ENCODE data around the gene DERL3.

Gene DERL3

GRCh38 chr22:23828800-23829680, 9.8 kb downstream of the DERL3 start:
- DNase-seq: no peak

- DNase-seq: no peak
Measured at GRCh38 chr22:23827351-23827995, 11.3 kb downstream of the DERL3 start.

GRCh38 chr22:23826510-23827350, 12.1 kb downstream of the DERL3 start:
- no peak for DNase-seq

- no peak for DNase-seq
Measured at GRCh38 chr22:23825246-23825905, 13.4 kb downstream of the DERL3 start.

GRCh38 chr22:23824476-23825245, 14.1 kb downstream of the DERL3 start:
- no peak for DNase-seq

DNA sequence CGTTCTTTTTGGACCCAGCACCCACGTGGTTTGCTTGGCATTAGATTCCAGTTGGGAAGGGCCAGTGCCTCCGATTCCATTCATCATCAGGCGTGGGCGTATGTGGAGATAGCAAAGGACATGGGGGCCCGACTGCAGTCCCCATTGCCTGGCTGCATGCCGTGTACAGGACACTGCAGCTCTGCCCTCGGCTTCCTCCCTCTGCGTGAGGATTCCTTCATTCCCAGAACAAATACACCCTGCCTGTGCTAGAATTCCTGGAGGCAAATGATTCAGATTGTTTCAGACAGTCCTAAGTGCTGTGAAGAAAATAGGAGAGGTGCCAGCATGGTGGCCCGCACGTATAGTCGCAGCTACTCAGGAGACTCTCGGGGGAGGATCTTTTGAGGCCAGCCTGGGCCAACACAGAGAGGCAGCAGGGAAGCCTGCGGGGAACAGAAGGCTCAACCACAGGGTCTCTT, 15.4 kb downstream of the DERL3 start:
- DNase-seq: no peak

GRCh38 chr22:23822101-23822671, 16.6 kb downstream of the DERL3 start:
- no peak for DNase-seq

DNA sequence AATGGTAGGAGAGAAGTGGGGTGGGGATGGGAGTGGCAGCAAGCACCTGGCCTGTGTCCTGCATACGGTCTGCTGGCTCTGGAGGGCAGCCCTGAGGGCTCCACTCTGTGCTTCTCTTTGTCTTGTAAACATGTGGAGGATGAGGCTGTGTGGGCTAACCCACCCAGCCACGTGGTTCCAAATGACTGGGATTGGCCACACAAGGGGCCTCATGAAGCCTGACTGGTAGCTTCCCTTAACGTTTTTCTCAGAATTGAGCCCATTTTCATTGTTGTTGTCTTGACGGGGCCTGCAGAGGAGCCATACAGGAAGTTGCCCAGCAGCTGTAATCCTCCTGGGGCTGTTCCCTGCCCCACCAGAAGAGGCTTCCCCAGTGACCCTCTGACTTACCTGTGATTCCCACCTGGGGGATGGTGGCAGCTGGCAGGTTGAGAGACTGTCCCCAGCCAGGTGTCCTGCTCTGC, 18.0 kb downstream of the DERL3 start:
- no peak for DNase-seq

DNA sequence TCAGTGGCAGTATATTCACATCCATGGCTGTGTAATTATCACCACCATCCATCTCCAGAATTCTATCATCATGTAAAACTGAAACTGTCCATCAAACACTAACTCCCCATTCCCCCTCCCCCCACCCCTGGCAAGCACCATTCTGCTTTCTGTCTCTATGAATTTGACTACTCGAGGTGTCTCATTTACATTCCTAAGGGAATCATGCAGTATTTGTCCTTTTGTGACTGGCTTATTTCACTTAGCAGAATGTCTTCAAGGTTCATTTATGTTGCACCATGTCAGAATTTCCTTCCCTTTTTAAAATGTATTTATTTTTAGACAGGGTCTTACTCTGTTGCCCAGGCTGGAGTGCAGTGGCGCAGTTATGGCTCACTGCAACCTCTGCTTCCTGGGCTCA, 20.3 kb downstream of the DERL3 start:
- DNase-seq: no peak

- no peak for DNase-seq
Measured at GRCh38 chr22:23817146-23817545, 21.7 kb downstream of the DERL3 start.

- DNase-seq: no peak
Measured at GRCh38 chr22:23816156-23816976, 22.4 kb downstream of the DERL3 start.

- no peak for DNase-seq
Measured at GRCh38 chr22:23815541-23816155, 23.2 kb downstream of the DERL3 start.

GRCh38 chr22:23812378-23812777, 26.4 kb downstream of the DERL3 start:
- no peak for DNase-seq

DNA sequence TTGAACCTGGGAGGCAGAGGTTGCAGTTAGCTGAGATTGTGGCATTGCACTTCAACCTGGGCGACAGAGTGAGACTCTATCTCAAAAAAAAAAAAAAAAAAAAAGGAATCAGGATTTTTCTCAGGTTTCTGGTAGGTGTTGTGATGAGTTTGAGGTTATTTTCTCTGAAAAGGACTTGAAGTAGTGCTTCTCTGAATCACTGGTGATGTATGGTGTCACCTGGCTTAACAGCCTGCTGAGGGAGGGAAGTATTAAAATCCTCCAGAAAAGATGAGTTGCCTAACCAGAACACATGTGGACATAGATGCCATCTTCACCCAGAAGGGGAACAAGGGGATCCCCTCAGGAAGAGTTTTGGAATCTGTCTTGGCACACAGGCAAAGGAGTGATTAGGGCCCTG, 32.0 kb downstream of the DERL3 start:
- DNase-seq: no peak

DNA sequence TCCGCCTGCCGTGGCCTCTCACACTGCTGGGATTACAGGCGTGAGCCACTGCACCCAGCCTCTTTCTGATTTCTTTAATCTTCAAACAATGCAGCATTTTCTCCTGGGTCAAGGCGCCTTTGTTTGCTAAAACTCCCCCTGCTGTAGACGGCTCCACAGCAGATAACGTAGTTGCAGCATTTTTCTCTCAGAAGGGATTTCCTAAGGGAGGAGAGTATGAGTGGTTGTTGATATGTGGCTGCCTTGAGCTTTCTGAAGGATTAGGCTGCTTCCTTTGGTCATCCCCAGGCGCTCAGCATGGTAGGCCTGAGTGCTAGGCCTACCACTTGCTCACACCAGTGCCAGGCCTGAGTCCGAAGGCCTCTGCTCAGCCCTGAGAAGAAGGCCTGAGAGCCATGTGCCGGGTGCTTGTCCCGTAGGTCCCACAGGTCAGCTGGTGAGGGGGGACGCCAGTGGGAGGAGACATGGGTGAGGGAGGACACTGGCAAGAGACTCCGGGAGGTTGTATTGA, 34.0 kb downstream of the DERL3 start:
- DNase-seq: no peak

DNA sequence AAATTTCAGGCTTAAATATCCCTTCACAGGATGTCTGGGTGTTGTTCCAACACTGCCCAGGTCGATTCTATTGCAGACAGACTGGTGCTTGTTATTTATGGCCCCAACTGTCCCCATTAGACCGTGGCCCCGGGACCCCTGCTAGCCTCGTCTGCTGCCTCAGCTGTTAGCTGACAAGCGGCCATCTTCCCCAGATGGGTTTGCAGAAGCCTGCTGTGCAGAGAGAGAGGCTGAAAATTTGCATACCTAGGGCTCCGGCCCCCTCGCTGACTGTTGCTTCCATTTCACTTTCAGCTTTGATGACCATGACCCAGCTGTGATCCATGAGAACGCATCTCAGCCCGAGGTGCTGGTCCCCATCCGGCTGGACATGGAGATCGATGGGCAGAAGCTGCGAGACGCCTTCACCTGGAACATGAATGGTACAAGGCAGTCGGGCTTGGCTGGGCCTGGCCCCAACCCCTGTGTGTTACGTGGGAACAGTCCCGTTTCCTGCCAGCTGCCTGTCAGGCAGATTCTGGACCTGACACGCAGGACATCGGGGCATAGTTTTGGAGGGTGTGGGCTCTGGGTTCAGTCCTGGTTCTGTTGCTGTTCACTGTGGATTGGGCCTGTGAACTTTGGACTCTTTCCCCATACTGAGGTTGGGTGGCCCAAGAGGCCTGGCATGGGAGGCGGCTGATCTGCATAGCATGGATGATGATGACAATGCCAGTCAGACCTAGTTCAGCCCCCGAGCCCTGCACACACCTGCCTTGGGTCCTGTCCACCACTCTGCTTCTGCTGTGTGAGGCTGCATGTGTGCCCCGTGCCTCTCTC, 35.6 kb downstream of the DERL3 start:
- no peak for DNase-seq

DNA sequence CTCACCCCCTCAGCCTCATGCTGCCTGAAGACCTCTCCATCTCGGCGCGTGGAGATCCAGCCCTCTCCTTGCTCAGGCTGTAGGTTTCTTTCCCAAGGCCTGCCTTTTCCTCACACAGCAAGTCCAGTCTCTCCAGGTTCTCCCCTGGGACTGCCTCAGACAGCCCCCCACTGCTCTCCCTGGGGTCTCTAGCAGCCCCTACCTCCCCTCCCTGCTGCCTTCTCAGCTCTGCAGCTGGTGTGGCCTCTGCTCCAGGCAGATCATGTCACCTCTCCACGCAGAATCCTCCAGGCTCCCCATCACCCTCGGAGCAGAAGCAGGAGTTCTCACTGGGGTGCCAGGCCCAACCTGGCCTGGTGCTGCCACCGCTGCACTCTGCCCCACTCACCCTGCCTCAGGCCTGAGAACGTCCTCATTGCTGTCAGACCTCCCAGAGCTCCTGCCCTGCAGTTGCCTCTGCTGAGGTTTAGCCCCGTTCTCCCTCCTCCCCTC, 36.9 kb downstream of the DERL3 start:
- DNase-seq: no peak

GRCh38 chr22:23801238-23801821, 37.5 kb downstream of the DERL3 start:
- no peak for DNase-seq

Measured in hematopoietic multipotent progenitor cell treated with erythropoietin and hydrocortisone succinate and interleukin-3 and kit ligand, for 6 days (in vitro differentiated cells).